ENCODE results near the gene SGMS1. TPM values are rescaled to one million over a fixed set of nuclear protein-coding genes. Genes with fewer than 3 reads are reported as not detected.
"Not testable (repeated sequence)": the region's sequence is repeated elsewhere in the genome, so short reads cannot be mapped to it uniquely, and the experiment has no call there.

Gene SGMS1
- total and polyA plus RNA-seq, 2 donors (not counting 1 experiment from before 2014, with no cell fraction given), result 10.0 to 43.5 TPM

- H4K20me1 ChIP-seq (ENCODE audit: control insufficient read depth, insufficient read depth, low read length, poor library complexity, severe bottlenecking); CTCF ChIA-PET; H2AFZ ChIP-seq (ENCODE audit: insufficient read depth, low read depth, low read length, poor library complexity, severe bottlenecking); H3K79me2 ChIP-seq (ENCODE audit: control insufficient read depth, insufficient read depth, low read length); POLR2A ChIA-PET; intact Hi-C loops (cut with micrococcal nuclease); H3K4me1 Mint-ChIP-seq; H3K27me3 Mint-ChIP-seq; H3K9me3 ChIP-seq (ENCODE audit: control extremely low read depth in 1 of 3, control insufficient read depth in 2 of 3, insufficient read depth in 1 of 3, low read length in 2 of 3); H3K36me3 ChIP-seq (replicated peaks in 1 of 2; ENCODE audit: control extremely low read depth in 1 of 2, control insufficient read depth in 1 of 2, extremely low read depth in 1 of 2, insufficient read depth in 2 of 2, low read length in 1 of 2); DNase-seq; H3K4me2 ChIP-seq (replicated peaks; ENCODE audit: low read depth, low read length, poor library complexity, severe bottlenecking); ATAC-seq (ENCODE audit: low read depth); H3K27me3 ChIP-seq (replicated peaks in 1 of 4; ENCODE audit: control extremely low read depth in 1 of 4, control insufficient read depth in 3 of 4, insufficient read depth in 4 of 4, low read length in 3 of 4); H3K27ac ChIP-seq (ENCODE audit: low read length in 2 of 2); H3K9me3 Mint-ChIP-seq (ENCODE audit: insufficient read depth); H3K27ac Mint-ChIP-seq; H3K4me1 ChIP-seq (ENCODE audit: control insufficient read depth in 2 of 2, insufficient read depth in 2 of 2, low read length in 2 of 2); H3K4me3 Mint-ChIP-seq; H3K4me3 ChIP-seq (ENCODE audit: control extremely low read depth in 1 of 5, extremely low read depth in 1 of 5, insufficient read depth in 1 of 5, low read depth in 2 of 5, low read length in 4 of 5); H3K9ac ChIP-seq (ENCODE audit: low read length): not testable (repeated sequence)
- 100% methylated on average over 2 of the region's 6 CpGs for WGBS (ENCODE audit: insufficient coverage)
Measured at GRCh38 chr10:50669957-50670356, 46.2 kb upstream of the SGMS1 start.

- H3K27ac Mint-ChIP-seq; intact Hi-C loops (cut with micrococcal nuclease); H3K4me1 ChIP-seq (ENCODE audit: control insufficient read depth in 2 of 2, insufficient read depth in 2 of 2, low read length in 2 of 2); H3K9me3 Mint-ChIP-seq (ENCODE audit: insufficient read depth); CTCF ChIA-PET; H3K4me3 Mint-ChIP-seq; H4K20me1 ChIP-seq (ENCODE audit: control insufficient read depth, insufficient read depth, low read length, poor library complexity, severe bottlenecking); ATAC-seq (ENCODE audit: low read depth); DNase-seq; H3K27me3 Mint-ChIP-seq; H2AFZ ChIP-seq (ENCODE audit: insufficient read depth, low read depth, low read length, poor library complexity, severe bottlenecking); POLR2A ChIA-PET; H3K4me2 ChIP-seq (replicated peaks; ENCODE audit: low read depth, low read length, poor library complexity, severe bottlenecking); H3K36me3 ChIP-seq (replicated peaks in 1 of 2; ENCODE audit: control extremely low read depth in 1 of 2, control insufficient read depth in 1 of 2, extremely low read depth in 1 of 2, insufficient read depth in 2 of 2, low read length in 1 of 2); H3K4me3 ChIP-seq (ENCODE audit: control extremely low read depth in 1 of 5, extremely low read depth in 1 of 5, insufficient read depth in 1 of 5, low read depth in 2 of 5, low read length in 4 of 5); H3K27me3 ChIP-seq (replicated peaks in 1 of 4; ENCODE audit: control extremely low read depth in 1 of 4, control insufficient read depth in 3 of 4, insufficient read depth in 4 of 4, low read length in 3 of 4); H3K4me1 Mint-ChIP-seq; H3K79me2 ChIP-seq (ENCODE audit: control insufficient read depth, insufficient read depth, low read length); H3K27ac ChIP-seq (ENCODE audit: low read length in 2 of 2); H3K9ac ChIP-seq (ENCODE audit: low read length); H3K9me3 ChIP-seq (ENCODE audit: control extremely low read depth in 1 of 3, control insufficient read depth in 2 of 3, insufficient read depth in 1 of 3, low read length in 2 of 3): not testable (repeated sequence)
- WGBS (ENCODE audit: insufficient coverage), result no CpG with 5 or more reads among the region's 1 CpG
Measured at GRCh38 chr10:50667353-50667752, 43.6 kb upstream of the SGMS1 start.

DNA sequence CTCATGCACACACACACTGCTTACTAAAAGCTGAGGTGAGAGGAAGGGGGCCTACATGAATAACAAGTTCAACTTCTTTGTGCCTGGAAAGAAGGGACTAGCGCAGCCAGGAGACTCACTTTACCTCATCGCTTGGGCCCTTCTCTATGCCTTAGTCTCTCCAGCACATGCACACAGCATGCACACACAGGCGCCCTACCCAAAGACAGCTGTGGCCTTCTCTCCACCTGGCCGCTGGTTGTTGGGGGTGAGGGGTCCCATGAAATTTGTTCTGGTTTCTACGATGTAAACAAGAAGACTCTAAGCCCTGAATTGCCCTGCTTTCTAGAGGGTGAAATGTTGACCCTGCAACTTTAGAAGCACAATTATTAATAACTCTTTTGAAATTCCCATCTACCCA is 38.7 kb upstream of the SGMS1 start:
- H3K27ac ChIP-seq (ENCODE audit: low read length in 2 of 2); H3K36me3 ChIP-seq (replicated peaks in 1 of 2; ENCODE audit: control extremely low read depth in 1 of 2, control insufficient read depth in 1 of 2, extremely low read depth in 1 of 2, insufficient read depth in 2 of 2, low read length in 1 of 2); H2AFZ ChIP-seq (ENCODE audit: insufficient read depth, low read depth, low read length, poor library complexity, severe bottlenecking); H3K4me1 ChIP-seq (ENCODE audit: control insufficient read depth in 2 of 2, insufficient read depth in 2 of 2, low read length in 2 of 2); H3K9me3 Mint-ChIP-seq (ENCODE audit: insufficient read depth); intact Hi-C loops (cut with micrococcal nuclease); H3K27ac Mint-ChIP-seq; ATAC-seq (ENCODE audit: low read depth); H3K79me2 ChIP-seq (ENCODE audit: control insufficient read depth, insufficient read depth, low read length); H3K9ac ChIP-seq (ENCODE audit: low read length); H4K20me1 ChIP-seq (ENCODE audit: control insufficient read depth, insufficient read depth, low read length, poor library complexity, severe bottlenecking); H3K9me3 ChIP-seq (ENCODE audit: control extremely low read depth in 1 of 3, control insufficient read depth in 2 of 3, insufficient read depth in 1 of 3, low read length in 2 of 3); CTCF ChIA-PET; H3K4me3 ChIP-seq (ENCODE audit: control extremely low read depth in 1 of 5, extremely low read depth in 1 of 5, insufficient read depth in 1 of 5, low read depth in 2 of 5, low read length in 4 of 5); DNase-seq; H3K4me3 Mint-ChIP-seq; POLR2A ChIA-PET; H3K27me3 Mint-ChIP-seq; H3K4me2 ChIP-seq (replicated peaks; ENCODE audit: low read depth, low read length, poor library complexity, severe bottlenecking); H3K27me3 ChIP-seq (replicated peaks in 1 of 4; ENCODE audit: control extremely low read depth in 1 of 4, control insufficient read depth in 3 of 4, insufficient read depth in 4 of 4, low read length in 3 of 4); H3K4me1 Mint-ChIP-seq: not testable (repeated sequence)
- no CpG with 5 or more reads among the region's 5 CpGs for WGBS (ENCODE audit: insufficient coverage)

GRCh38 chr10:50661563-50661962 is 37.8 kb upstream of the SGMS1 start:
- H4K20me1 ChIP-seq (ENCODE audit: control insufficient read depth, insufficient read depth, low read length, poor library complexity, severe bottlenecking); H3K9me3 Mint-ChIP-seq (ENCODE audit: insufficient read depth); H3K4me2 ChIP-seq (replicated peaks; ENCODE audit: low read depth, low read length, poor library complexity, severe bottlenecking); DNase-seq; H3K27me3 Mint-ChIP-seq; intact Hi-C loops (cut with micrococcal nuclease); H3K4me1 Mint-ChIP-seq; H3K4me3 Mint-ChIP-seq; H3K4me3 ChIP-seq (ENCODE audit: control extremely low read depth in 1 of 5, extremely low read depth in 1 of 5, insufficient read depth in 1 of 5, low read depth in 2 of 5, low read length in 4 of 5); H3K36me3 ChIP-seq (replicated peaks in 1 of 2; ENCODE audit: control extremely low read depth in 1 of 2, control insufficient read depth in 1 of 2, extremely low read depth in 1 of 2, insufficient read depth in 2 of 2, low read length in 1 of 2); H3K9me3 ChIP-seq (ENCODE audit: control extremely low read depth in 1 of 3, control insufficient read depth in 2 of 3, insufficient read depth in 1 of 3, low read length in 2 of 3); ATAC-seq (ENCODE audit: low read depth); POLR2A ChIA-PET; H3K27ac Mint-ChIP-seq; H3K9ac ChIP-seq (ENCODE audit: low read length); H3K27me3 ChIP-seq (replicated peaks in 1 of 4; ENCODE audit: control extremely low read depth in 1 of 4, control insufficient read depth in 3 of 4, insufficient read depth in 4 of 4, low read length in 3 of 4); H3K79me2 ChIP-seq (ENCODE audit: control insufficient read depth, insufficient read depth, low read length); H2AFZ ChIP-seq (ENCODE audit: insufficient read depth, low read depth, low read length, poor library complexity, severe bottlenecking); H3K4me1 ChIP-seq (ENCODE audit: control insufficient read depth in 2 of 2, insufficient read depth in 2 of 2, low read length in 2 of 2); H3K27ac ChIP-seq (ENCODE audit: low read length in 2 of 2): not testable (repeated sequence)
- WGBS (ENCODE audit: insufficient coverage), result 95% methylated on average over 3 of the region's 4 CpGs
- CTCF ChIA-PET, result interaction anchor here (0.7 kb wide), 1 partner anchor 514 kb away, joined by 3 read pairs; no protein-coding TSS in a partner anchor
